ENCODE measurements around the gene IFNAR2.

DNA sequence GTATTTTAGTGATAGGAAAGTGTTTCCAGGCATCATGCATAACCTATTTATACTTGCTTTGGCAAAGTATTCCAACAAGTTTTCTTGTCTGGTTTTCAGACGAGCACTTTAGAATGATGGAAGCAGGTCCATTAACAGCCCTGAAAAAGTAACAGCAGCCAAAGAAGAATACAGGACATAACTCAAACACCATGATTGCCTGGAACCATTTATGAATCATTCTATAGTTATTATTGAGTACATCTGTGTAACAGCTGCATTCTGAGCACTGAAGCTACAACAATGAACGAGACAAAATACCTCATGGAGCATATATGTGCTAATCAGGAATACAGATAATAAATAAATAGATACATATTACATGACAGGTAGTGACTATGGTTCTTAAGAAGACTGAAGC is 49.0 kb downstream of the IFNAR2 start:
- TF ChIP-seq POLR2AphosphoS5 (IDR thresholded peaks at IDR 0.05; ENCODE audit: borderline replicate concordance, low read depth, low read length), result no peak
- no peak for TF ChIP-seq EZH2 (IDR thresholded peaks at IDR 0.05)
- no peak for TF ChIP-seq FOXP2 (optimal IDR thresholded peaks at IDR 0.05; ENCODE audit: control extremely low read depth, extremely low read length, insufficient read depth)
